HG03108 (cell line): ENCODE results near the gene HBA1.
"Not testable (repeated sequence)": the region's sequence is repeated elsewhere in the genome, so short reads cannot be mapped to it uniquely, and the experiment has no call there.

Source experiments
- ATAC-seq: cut with Tn5 transposase; IDR thresholded peaks from one replicate; pipeline ENCODE4 v1.9.1; 2021; ENCODE audit warnings: moderate library complexity; ENCODE audit not compliant: unreplicated experiment

Gene HBA1

DNA sequence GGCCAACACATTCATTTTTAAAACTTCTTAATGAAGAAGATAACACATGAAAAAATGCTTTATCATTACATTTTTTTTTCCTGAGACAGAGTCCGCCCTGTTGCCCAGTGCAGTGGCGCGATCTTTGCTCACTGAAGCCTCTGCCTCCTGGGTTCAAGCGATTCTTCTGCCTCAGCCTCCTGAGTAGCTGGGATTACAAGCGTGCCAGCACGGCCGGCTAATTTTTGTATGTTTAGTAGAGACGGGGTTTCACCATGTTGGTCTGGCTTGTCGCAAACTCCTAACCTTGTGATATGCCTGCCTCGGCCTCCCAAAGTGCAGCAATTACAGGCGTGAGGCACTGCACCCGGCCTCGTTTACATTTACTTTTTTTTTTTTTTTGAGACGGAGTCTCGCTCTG lies 17.0 kb downstream of the HBA1 start:
- no peak for ATAC-seq

DNA sequence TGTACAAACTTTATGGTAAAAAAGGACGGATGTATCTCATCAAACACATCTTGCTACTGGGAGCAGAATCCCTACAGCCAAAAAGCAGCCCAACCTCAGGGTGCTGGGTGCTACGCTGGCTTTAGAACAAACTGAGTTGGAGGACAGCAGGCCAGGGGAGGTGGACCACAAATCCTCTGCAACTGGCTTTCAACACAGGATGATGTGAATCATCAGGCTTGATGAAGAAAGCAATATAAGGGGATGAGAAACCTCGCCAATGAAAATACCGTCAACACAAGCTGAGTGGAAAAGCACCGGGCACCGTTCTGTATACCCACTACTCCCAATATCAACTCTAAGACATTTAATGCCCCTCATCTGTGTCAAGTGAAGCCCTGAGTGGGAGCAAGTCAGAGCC lies 18.0 kb downstream of the HBA1 start:
- ATAC-seq: no peak

GRCh38 chr16:200388-200787 lies 23.9 kb downstream of the HBA1 start:
- no peak for ATAC-seq

DNA sequence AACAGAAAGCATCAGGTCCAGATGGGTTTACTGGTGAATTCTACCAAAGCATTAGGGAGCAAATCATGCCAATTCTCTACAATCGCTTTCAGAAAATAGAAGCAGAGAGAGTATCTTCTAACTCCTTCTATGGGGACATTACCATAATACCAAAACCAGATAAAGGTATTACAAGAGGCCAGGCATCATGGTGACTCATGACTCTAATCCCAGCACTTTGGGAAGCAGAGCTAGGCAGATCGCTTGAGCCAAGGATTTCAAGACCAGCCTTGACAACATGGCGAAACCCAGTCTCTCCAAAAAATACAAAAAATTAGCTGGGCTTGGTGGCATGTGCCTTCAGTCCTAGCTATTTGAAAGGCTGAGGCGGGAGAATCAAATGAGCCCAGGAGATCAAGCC lies 26.8 kb downstream of the HBA1 start:
- ATAC-seq: no peak

- ATAC-seq: not testable (repeated sequence)
Measured at GRCh38 chr16:204046-204445, 27.6 kb downstream of the HBA1 start.

DNA sequence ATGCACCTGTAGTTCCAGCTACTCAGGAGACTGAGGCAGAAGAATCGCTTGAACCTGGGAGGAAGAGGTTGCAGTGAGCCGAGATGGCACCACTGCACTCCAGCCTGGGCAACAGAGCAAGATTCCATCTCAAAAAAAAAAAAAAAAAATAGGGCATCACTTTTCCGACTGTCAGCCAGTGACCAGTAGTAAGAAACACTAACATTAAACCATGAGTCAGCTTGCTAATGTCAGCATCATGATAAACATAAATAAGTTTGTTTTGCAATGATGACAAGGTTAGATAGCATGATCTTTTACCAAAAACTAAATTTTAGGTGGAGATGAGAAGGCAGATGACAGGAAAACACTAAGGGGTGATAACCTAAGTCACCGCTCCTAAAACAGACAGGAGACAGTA lies 32.9 kb downstream of the HBA1 start:
- not testable (repeated sequence) for ATAC-seq

DNA sequence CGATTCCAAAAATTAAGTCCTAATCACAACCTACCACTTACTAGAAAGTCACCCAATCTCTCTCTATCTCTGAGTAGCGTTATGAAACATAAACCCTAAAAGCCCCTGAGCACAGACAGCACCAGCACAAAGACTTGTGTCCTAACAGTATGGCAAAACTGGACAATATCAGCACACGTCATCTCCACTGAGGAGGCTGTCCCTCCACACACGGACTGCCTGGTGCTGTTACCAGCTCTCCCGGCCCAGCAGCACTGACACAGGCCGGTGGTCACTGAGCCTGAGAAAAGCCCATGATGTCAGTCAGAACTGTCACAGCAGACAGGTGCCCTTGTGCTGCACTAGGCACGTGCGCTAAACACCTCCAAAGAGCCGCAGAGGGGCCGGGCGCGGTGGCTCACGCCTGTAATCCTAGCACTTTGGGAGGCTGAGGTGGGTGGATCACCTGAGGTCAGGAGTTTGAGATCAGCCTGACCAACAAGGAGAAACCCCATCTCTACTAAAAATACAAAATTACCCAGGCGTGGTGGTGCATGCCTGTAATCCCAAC lies 35.2 kb downstream of the HBA1 start:
- ATAC-seq: not testable (repeated sequence)

DNA sequence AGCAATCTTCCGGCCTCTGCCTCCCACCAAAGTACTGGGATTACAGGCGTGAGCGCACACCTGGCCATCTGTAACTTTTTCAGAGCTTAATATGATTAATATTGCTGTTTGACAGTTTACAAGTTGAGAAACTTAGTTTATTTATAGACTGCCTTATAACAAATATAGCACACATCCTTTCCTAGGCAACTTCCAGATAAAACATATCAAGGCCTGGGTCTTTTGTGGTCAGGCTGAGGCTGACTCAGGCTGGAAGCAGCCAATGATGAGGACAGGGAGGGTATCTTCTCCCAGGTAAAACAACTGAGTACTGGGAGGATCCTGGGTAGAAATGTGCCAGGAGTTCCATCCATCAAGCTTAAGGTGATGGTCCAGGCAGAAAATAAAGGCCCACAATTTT lies 36.5 kb downstream of the HBA1 start:
- ATAC-seq: no peak

DNA sequence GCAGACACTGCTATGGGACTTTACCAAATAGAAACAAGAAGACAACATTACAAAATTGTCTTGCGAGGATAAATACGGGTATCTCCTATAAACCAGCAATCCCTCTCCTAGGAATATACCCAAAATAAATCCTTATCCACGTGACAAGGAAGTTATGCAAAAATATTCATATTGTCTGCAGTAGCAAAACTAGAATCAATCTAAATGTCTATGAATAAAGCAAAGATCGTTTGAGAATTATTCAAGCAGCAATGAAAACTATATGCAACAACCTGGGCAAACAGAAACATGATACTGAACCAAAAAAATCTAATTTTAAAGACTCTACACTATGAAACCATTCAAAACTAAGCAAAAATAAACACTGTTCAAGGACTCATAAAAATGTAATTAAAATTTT lies 43.5 kb downstream of the HBA1 start:
- ATAC-seq: no peak
